Measurements from ENCODE around the gene DENND1A. TPM values are rescaled to one million over a fixed set of nuclear protein-coding genes. Genes with fewer than 3 reads are reported as not detected.

DENND1A gene, protein sequence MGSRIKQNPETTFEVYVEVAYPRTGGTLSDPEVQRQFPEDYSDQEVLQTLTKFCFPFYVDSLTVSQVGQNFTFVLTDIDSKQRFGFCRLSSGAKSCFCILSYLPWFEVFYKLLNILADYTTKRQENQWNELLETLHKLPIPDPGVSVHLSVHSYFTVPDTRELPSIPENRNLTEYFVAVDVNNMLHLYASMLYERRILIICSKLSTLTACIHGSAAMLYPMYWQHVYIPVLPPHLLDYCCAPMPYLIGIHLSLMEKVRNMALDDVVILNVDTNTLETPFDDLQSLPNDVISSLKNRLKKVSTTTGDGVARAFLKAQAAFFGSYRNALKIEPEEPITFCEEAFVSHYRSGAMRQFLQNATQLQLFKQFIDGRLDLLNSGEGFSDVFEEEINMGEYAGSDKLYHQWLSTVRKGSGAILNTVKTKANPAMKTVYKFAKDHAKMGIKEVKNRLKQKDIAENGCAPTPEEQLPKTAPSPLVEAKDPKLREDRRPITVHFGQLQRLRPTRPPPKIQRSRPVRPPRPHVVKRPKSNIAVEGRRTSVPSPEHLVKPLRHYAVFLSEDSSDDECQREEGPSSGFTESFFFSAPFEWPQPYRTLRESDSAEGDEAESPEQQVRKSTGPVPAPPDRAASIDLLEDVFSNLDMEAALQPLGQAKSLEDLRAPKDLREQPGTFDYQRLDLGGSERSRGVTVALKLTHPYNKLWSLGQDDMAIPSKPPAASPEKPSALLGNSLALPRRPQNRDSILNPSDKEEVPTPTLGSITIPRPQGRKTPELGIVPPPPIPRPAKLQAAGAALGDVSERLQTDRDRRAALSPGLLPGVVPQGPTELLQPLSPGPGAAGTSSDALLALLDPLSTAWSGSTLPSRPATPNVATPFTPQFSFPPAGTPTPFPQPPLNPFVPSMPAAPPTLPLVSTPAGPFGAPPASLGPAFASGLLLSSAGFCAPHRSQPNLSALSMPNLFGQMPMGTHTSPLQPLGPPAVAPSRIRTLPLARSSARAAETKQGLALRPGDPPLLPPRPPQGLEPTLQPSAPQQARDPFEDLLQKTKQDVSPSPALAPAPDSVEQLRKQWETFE
- 12.4 and 12.9 TPM in 2 replicates for total RNA-seq (2014; rRNA removed; shearing (Covaris generic))

DNA sequence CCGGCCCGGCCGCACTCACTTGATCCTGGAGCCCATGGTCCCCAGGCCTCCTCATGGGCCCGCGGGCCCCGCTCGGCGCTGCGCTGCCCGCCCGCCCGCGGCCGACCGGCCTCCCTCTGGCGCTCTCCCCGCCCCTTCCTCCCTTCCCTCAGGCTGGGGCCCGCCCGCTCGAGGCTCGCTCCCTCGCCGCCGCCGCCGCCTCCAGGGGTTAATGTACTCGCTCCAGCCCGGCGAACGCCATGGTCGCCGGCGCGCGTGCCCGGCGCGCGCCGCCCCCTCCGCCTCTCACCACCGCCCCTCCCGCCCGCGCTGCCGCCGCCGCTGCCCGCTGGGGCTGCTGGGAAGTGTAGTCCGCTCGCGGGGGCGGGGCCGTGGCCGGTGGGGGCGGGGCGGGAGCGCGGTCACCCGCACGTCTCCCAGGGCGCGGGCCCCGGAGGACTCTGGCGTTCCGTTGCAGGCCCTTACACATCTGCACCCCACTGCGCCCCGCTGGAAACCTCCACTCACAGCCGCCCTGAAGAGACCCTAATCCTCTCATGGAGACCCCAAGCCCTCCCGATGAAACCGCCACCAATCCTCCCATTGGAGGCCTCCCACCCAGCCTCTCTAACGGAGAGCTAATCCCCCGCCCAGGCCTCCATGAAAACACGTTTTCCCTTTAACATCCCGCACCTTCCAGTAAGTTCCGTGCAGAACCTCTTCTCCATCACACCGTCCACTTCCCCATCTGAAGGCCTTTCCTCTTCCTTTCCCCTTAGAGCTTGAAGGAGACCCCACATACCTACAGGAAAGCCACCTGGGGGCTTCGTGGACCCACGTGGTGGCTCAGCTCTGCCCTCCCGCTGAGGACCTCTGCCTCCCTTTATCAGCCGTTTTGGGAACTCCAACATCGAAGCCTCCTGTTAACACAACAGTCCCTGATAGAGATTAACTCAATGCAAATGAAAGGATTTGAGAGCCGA lies at the start of gene DENND1A:
Gene DENND1A, minus strand, starts transcription at position 257 of the 962 bp plus-strand sequence. Its CDS starts 221 bp downstream, at position 36.

GRCh38 chr9:123355761-123356431 lies 574.0 kb downstream of the DENND1A start, which contains the start of gene CRB2:
Gene CRB2, plus strand, starts transcription at chr9:123356197. Its CDS starts 64 bp downstream, at chr9:123356261.

Small RNAs within 50 kb of the gene (small RNA-seq; reads per million reads assigned to genes)
- gene MIR601 (not detected), gene MIR7150 (not detected)

Other genes with a start within 250 kb of the DENND1A start
- not detected in 2 replicates for gene LHX2, start 81.6 kb upstream of the DENND1A start, total RNA-seq (2014; rRNA removed; shearing (Covaris generic))

Measured in A375 (cell line).